ENCODE results near the gene SLIT3.

GRCh38 chr5:168781941-168782571, 518.9 kb downstream of the SLIT3 start:
- TF ChIP-seq BACH2 (CRISPR knock-in tag; IDR thresholded peaks at IDR 0.05; ENCODE audit: borderline replicate concordance) (no peak), CSRNP3 (CRISPR knock-in tag; IDR thresholded peaks at IDR 0.05) (no peak), PATZ1 (CRISPR knock-in tag; IDR thresholded peaks at IDR 0.05; ENCODE audit: borderline replicate concordance) (no peak), SNAI2 (CRISPR knock-in tag; IDR thresholded peaks at IDR 0.05) (no peak), TCF4 (CRISPR knock-in tag; IDR thresholded peaks at IDR 0.05; ENCODE audit: borderline replicate concordance) (no peak), ESRRG (CRISPR knock-in tag; IDR thresholded peaks at IDR 0.05) (no peak), GLIS3 (CRISPR knock-in tag; IDR thresholded peaks at IDR 0.05) (no peak), ZC3H10 (CRISPR knock-in tag; IDR thresholded peaks at IDR 0.05) (no peak), ISL1 (CRISPR knock-in tag; IDR thresholded peaks at IDR 0.05) (no peak), RARB (CRISPR knock-in tag; IDR thresholded peaks at IDR 0.05) (no peak), ZFP30 (CRISPR knock-in tag; IDR thresholded peaks at IDR 0.05) (no peak)

All from SK-N-SH treated with all-trans-retinoic acid at 6 μM for 48 hours (cell line).